GM12873 (cell line): ENCODE measurements around the gene VAMP7.

Experiments
- CTCF ChIP-seq: IDR thresholded peaks from 2 replicates; pipeline ENCODE4 v1.5.1; 2012; ENCODE audit warnings: low read depth, mild to moderate bottlenecking, moderate library complexity, low read length, control low read depth; ENCODE audit not compliant: insufficient read depth; ENCODE audit errors: missing control alignments

Gene VAMP7

GRCh38 chrX:155968791-155969190, 87.6 kb downstream of the VAMP7 start:
- TF ChIP-seq CTCF = no peak

- TF ChIP-seq CTCF = no peak
Observed at GRCh38 chrX:155983326-155983725, 102.2 kb downstream of the VAMP7 start.

GRCh38 chrX:155985208-155985607, 104.1 kb downstream of the VAMP7 start:
- TF ChIP-seq CTCF = no peak

GRCh38 chrX:155988859-155989258, 107.7 kb downstream of the VAMP7 start:
- no peak for TF ChIP-seq CTCF
